Pancreas (tissue), 10 donors: ENCODE data around the gene NGRN. TPM values are rescaled to one million over a fixed set of nuclear protein-coding genes. Genes with fewer than 3 reads are reported as not detected.

Experiments used
- ATAC-seq, 4 donors: fragments of 200-7000 bp; cut with Tn5 transposase; one replicate each; pipeline versions ENCODE4 v1.8.0 to v1.9.1; 2020; ENCODE audit warnings: mild to moderate bottlenecking in 4 of 4, moderate library complexity in 4 of 4
- DNase-seq, 6 donors: peaks; one replicate each; pipeline ENCODE4 v3.0.0-alpha.2; 2020
- FAIRE-seq: peaks from 2 replicates; lab custom pipeline; 2012; peaks lifted over from hg19 to GRCh38; lab: Jason Lieb, UNC
- H3K27ac ChIP-seq, 4 donors: fragments of 200-600 bp; sonication (generic); 1 replicate in 3 of 4; 2 replicates in 1 of 4; pipeline versions ENCODE4 v1.5.0 to v1.8.0; 2020
- H3K27me3 ChIP-seq, 4 donors: fragments of 200-600 bp; one replicate each; pipeline ENCODE4 v1.8.0; 2021
- H3K36me3 ChIP-seq, 3 donors: fragments of 200-600 bp; sonication (generic) in 1 of 3; one replicate each; pipeline versions ENCODE4 v1.5.0 to v1.8.0; 2020 to 2021
- H3K4me1 ChIP-seq, 3 donors: fragments of 200-600 bp; one replicate each; pipeline ENCODE4 v1.8.0; 2021
- H3K4me3 ChIP-seq, 4 donors: fragments of 200-600 bp; sonication (generic) in 2 of 4; one replicate each; pipeline versions ENCODE4 v1.5.0 to v1.8.0; 2020 to 2021
- H3K9me3 ChIP-seq, 4 donors: fragments of 200-600 bp; one replicate each; pipeline ENCODE4 v1.8.0; 2021
- WGBS, 2 donors: extraction: QIAGEN DNeasy Blood & Tissue Kit; methylation state at CpG; one replicate each; pipeline ENCODE4 v1.1.7; 2013; 5-methylcytosine and 5-hydroxymethylcytosine counted together
- intact Hi-C, 3 donors: fragments of 100-400 bp; cut with DNase I; formaldehyde crosslinking; loops; one replicate each; pipeline versions ENCODE4 v1.11.1 to v1.14.2; 2022
- polyA plus RNA-seq, 2 donors: library from polyadenylated mRNA; stranded (reverse); fragments of 200-250 nt; gene quantifications; one replicate each; pipeline ENCODE4 v1.2.3, GENCODE V29; 2013
- total RNA-seq, 6 donors: library from RNA; stranded (reverse); fragmentation: NEBNext Ultra II Directional in 4 of 6; extraction: Animal tissue kit (Norgen Biotek cat#: 25700) in 4 of 6; gene quantifications; one replicate each; pipeline versions ENCODE4 v1.2.1 to v1.2.4, GENCODE V29; 2021 to 2023
- TF ChIP-seq, protein P1 (sequence below), 4 donors: fragments of 200-600 bp; sonication (generic) in 3 of 4; IDR thresholded peaks; one replicate each; pipeline versions ENCODE4 v1.5.0 to v1.8.0; 2021; ENCODE audit warnings: antibody characterized with exemption in 4 of 4
- donor health status: healthy with polysubstance abuse.
- donor health status: DM: no; HTN: no; CAD: no; lungs with moderate emphysema.
- donor health status: DM: no; HTN: no; CAD: no.
- donor health status: control.
- donor health status: control.
- donor health status: Bipolar disorder and iron deficiency.
- donor health status: DM: yes; HTN: yes; CAD: no.
- donor health status: DM: no; HTN: no; CAD: no.
- donor health status: DM: no; HTN: no; CAD: no.
- donor health status: DM: yes; HTN: yes; CAD: no.

Gene NGRN
- total and polyA plus RNA-seq, 8 donors, result 19.3 to 46.8 (median 27.1) TPM

GRCh38 chr15:90240856-90241255, 24.6 kb upstream of the NGRN start:
- Histone ChIP-seq H3K36me3 (peaks cover 0 to 4% (median 0%) of the 10 kb centered on the region in 3 donors), H3K27me3 (no peaks in the 10 kb centered on the region), H3K27ac (no peak overlapping the region), H3K4me3 (no peak overlapping the region), H3K9me3 (no peaks in the 10 kb centered on the region), H3K4me1 (no peaks in the 10 kb centered on the region)
- TF ChIP-seq, protein P1, sequence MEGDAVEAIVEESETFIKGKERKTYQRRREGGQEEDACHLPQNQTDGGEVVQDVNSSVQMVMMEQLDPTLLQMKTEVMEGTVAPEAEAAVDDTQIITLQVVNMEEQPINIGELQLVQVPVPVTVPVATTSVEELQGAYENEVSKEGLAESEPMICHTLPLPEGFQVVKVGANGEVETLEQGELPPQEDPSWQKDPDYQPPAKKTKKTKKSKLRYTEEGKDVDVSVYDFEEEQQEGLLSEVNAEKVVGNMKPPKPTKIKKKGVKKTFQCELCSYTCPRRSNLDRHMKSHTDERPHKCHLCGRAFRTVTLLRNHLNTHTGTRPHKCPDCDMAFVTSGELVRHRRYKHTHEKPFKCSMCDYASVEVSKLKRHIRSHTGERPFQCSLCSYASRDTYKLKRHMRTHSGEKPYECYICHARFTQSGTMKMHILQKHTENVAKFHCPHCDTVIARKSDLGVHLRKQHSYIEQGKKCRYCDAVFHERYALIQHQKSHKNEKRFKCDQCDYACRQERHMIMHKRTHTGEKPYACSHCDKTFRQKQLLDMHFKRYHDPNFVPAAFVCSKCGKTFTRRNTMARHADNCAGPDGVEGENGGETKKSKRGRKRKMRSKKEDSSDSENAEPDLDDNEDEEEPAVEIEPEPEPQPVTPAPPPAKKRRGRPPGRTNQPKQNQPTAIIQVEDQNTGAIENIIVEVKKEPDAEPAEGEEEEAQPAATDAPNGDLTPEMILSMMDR (IDR thresholded peaks at IDR 0.05), result no peak
- intact Hi-C loops, result no loop called here
- 92 to 93% methylated on average over 8 of the region's 8 CpGs for WGBS, 2 donors
- DNase-seq (no peak), ATAC-seq (no peak), FAIRE-seq (no peak)

- Histone ChIP-seq H3K4me1 (no peaks in the 10 kb centered on the region), H3K9me3 (no peaks in the 10 kb centered on the region), H3K36me3 (peaks cover 0 to 4% (median 0%) of the 10 kb centered on the region in 3 donors), H3K4me3 (no peak overlapping the region), H3K27me3 (no peaks in the 10 kb centered on the region), H3K27ac (no peak overlapping the region)
- FAIRE-seq (no peak), DNase-seq (peak in 1 of 6 donors; percentile 64), ATAC-seq (peak in 1 of 4 donors; percentile 15)
- TF ChIP-seq, protein P1 (IDR thresholded peaks at IDR 0.05), result no peak
- intact Hi-C loops, result no loop called here
- 81% methylated on average over 22 of the region's 22 CpGs for WGBS, 2 donors
These were observed 23.9 kb upstream of the NGRN start for GRCh38 chr15:90241343-90242192.

GRCh38 chr15:90243943-90244639, 21.4 kb upstream of the NGRN start:
- H3K4me1 ChIP-seq, result no peaks in the 10 kb centered on the region
- no peak for DNase-seq
- TF ChIP-seq, protein P1 (IDR thresholded peaks at IDR 0.05), result no peak
- H3K27me3 ChIP-seq, result no peaks in the 10 kb centered on the region
- H3K4me3 ChIP-seq, result no peak overlapping the region
- ATAC-seq, result no peak
- WGBS, 2 donors, result 70 to 72% methylated on average over 10 of the region's 10 CpGs
- no peak for FAIRE-seq
- no peaks in the 10 kb centered on the region for H3K36me3 ChIP-seq
- no peak overlapping the region for H3K27ac ChIP-seq
- intact Hi-C loops, result no loop called here
- H3K9me3 ChIP-seq, result no peaks in the 10 kb centered on the region

GRCh38 chr15:90248789-90249202, 16.7 kb upstream of the NGRN start:
- Histone ChIP-seq H3K9me3 (no peaks in the 10 kb centered on the region), H3K27me3 (no peaks in the 10 kb centered on the region), H3K27ac (no peak overlapping the region), H3K4me1 (no peaks in the 10 kb centered on the region), H3K4me3 (peak overlapping the region in 2 of 4 donors; percentile 51 to 56), H3K36me3 (no peaks in the 10 kb centered on the region)
- DNase-seq (no peak), ATAC-seq (peak; percentile 4 to 14 (median 6)), FAIRE-seq (no peak)
- intact Hi-C loops, result no loop called here
- TF ChIP-seq, protein P1 (IDR thresholded peaks at IDR 0.05), result no peak
- WGBS, 2 donors, result 66 to 71% methylated on average over 6 of the region's 6 CpGs
